ENCODE measurements around the gene XRCC6. TPM values are rescaled to one million over a fixed set of nuclear protein-coding genes. Genes with fewer than 3 reads are reported as not detected.

Gene XRCC6
- total RNA-seq, 1 experiment from 2014 or later = 414 TPM

- no peaks in the 10 kb centered on the region for H3K9me3 Mint-ChIP-seq (ENCODE audit: unreplicated experiment)
- H3K27me3 Mint-ChIP-seq (ENCODE audit: insufficient read depth, unreplicated experiment) = no peaks in the 10 kb centered on the region
- H3K4me3 ChIP-seq (ENCODE audit: low read depth, low read length) = no peak overlapping the region
- POLR2A ChIA-PET = no interaction called here
- no peaks in the 10 kb centered on the region for H3K4me1 Mint-ChIP-seq (ENCODE audit: low read depth, unreplicated experiment)
- H3K36me3 Mint-ChIP-seq (ENCODE audit: insufficient read depth, unreplicated experiment) = peaks cover 88% of the 10 kb centered on the region
- intact Hi-C loops (cut with micrococcal nuclease; ENCODE audit: unreplicated experiment) = no loop called here
- H3K27ac Mint-ChIP-seq (ENCODE audit: unreplicated experiment) = no peak overlapping the region
- H3K4me1 ChIP-seq = no peaks in the 10 kb centered on the region
- no peak overlapping the region for H3K4me3 Mint-ChIP-seq (ENCODE audit: unreplicated experiment)
- no peak for TF ChIP-seq CTCF (IDR thresholded peaks at IDR 0.05; ENCODE audit: insufficient read depth in 1 of 2, low read depth in 1 of 2, low read length in 1 of 2, severe bottlenecking in 1 of 2, unreplicated experiment in 1 of 2)
- H3K27me3 ChIP-seq (replicated peaks; ENCODE audit: control insufficient read depth, insufficient read depth, low read length) = no peaks in the 10 kb centered on the region
- no peaks in the 10 kb centered on the region for H3K36me3 ChIP-seq (ENCODE audit: control insufficient read depth, insufficient read depth, low read length)
- DNase-seq = no peak
- no TSS peak for BruUV-seq (replicated peaks)
- CTCF ChIA-PET = no interaction called here
- no peaks in the 10 kb centered on the region for H3K9me3 ChIP-seq
Measured at GRCh38 chr22:41658869-41659268, 37.8 kb downstream of the XRCC6 start.

GRCh38 chr22:41659941-41660340, 38.8 kb downstream of the XRCC6 start:
- Mint-ChIP-seq H3K4me3 (ENCODE audit: unreplicated experiment) (no peak overlapping the region), H3K4me1 (ENCODE audit: low read depth, unreplicated experiment) (no peaks in the 10 kb centered on the region), H3K27me3 (ENCODE audit: insufficient read depth, unreplicated experiment) (no peaks in the 10 kb centered on the region), H3K9me3 (ENCODE audit: unreplicated experiment) (no peaks in the 10 kb centered on the region), H3K36me3 (ENCODE audit: insufficient read depth, unreplicated experiment) (peaks cover 87% of the 10 kb centered on the region), H3K27ac (ENCODE audit: unreplicated experiment) (no peak overlapping the region)
- no peak for TF ChIP-seq CTCF (IDR thresholded peaks at IDR 0.05; ENCODE audit: insufficient read depth in 1 of 2, low read depth in 1 of 2, low read length in 1 of 2, severe bottlenecking in 1 of 2, unreplicated experiment in 1 of 2)
- no TSS peak for BruUV-seq (replicated peaks)
- POLR2A ChIA-PET = no interaction called here
- Histone ChIP-seq H3K4me1 (no peaks in the 10 kb centered on the region), H3K9me3 (no peaks in the 10 kb centered on the region), H3K4me3 (ENCODE audit: low read depth, low read length) (no peak overlapping the region), H3K36me3 (ENCODE audit: control insufficient read depth, insufficient read depth, low read length) (peaks cover under 1% of the 10 kb centered on the region; the same call in 1 of the 2 replicates), H3K27me3 (replicated peaks; ENCODE audit: control insufficient read depth, insufficient read depth, low read length) (no peaks in the 10 kb centered on the region)
- intact Hi-C loops (cut with micrococcal nuclease; ENCODE audit: unreplicated experiment) = no loop called here
- no peak for DNase-seq
- CTCF ChIA-PET = no interaction called here

GRCh38 chr22:41660416-41660815, 39.3 kb downstream of the XRCC6 start:
- Mint-ChIP-seq H3K4me3 (ENCODE audit: unreplicated experiment) (no peak overlapping the region), H3K4me1 (ENCODE audit: low read depth, unreplicated experiment) (no peaks in the 10 kb centered on the region), H3K36me3 (ENCODE audit: insufficient read depth, unreplicated experiment) (peaks cover 87% of the 10 kb centered on the region), H3K27ac (ENCODE audit: unreplicated experiment) (no peak overlapping the region), H3K9me3 (ENCODE audit: unreplicated experiment) (no peaks in the 10 kb centered on the region), H3K27me3 (ENCODE audit: insufficient read depth, unreplicated experiment) (no peaks in the 10 kb centered on the region)
- no peak for DNase-seq
- Histone ChIP-seq H3K4me3 (ENCODE audit: low read depth, low read length) (no peak overlapping the region), H3K36me3 (ENCODE audit: control insufficient read depth, insufficient read depth, low read length) (peaks cover 3% of the 10 kb centered on the region), H3K4me1 (no peaks in the 10 kb centered on the region), H3K9me3 (no peaks in the 10 kb centered on the region), H3K27me3 (replicated peaks; ENCODE audit: control insufficient read depth, insufficient read depth, low read length) (no peaks in the 10 kb centered on the region)
- no TSS peak for BruUV-seq (replicated peaks)
- POLR2A ChIA-PET = interaction anchor here (0.6 kb wide), 1 partner anchor 21 kb away, joined by 9 read pairs; no protein-coding TSS in a partner anchor
- CTCF ChIA-PET = no interaction called here
- intact Hi-C loops (cut with micrococcal nuclease; ENCODE audit: unreplicated experiment) = no loop called here
- TF ChIP-seq CTCF (IDR thresholded peaks at IDR 0.05; ENCODE audit: insufficient read depth in 1 of 2, low read depth in 1 of 2, low read length in 1 of 2, severe bottlenecking in 1 of 2, unreplicated experiment in 1 of 2) = no peak
